Activated CD4-positive, alpha-beta T cell treated with anti-CD3 and anti-CD28 coated beads, Interleukin-2, Interleukin-4, amounts not matched to agents 100 ng/mL and 50 ng/mL, durations not matched to agents 16 hours and 8 hours (primary cell): ENCODE data around the gene SLC10A6.

ENCODE experiments used
- DNase-seq: peaks from one replicate; pipeline ENCODE4 v3.0.0-alpha.2; 2020; ENCODE audit warnings: low spot score

Gene SLC10A6

DNA sequence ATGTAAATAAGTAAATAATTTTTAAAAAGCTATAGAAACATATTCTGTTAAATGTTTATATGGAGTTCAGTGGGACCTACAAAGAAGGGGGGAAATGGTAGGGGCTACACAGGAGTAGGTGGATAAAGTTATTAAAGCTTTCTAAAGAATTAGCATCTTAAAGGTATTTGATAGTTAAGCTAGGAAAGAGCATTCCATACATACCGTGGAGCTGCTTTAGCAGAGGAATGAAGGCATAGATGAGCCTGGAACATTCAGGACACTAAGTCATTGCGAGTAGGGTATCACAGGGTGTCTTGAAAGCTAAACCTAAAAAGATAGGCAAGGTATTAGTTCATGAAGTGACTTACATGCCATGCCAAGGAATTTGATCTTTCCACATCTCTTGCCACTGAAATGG, 60.4 kb downstream of the SLC10A6 start:
- no peak for DNase-seq

DNA sequence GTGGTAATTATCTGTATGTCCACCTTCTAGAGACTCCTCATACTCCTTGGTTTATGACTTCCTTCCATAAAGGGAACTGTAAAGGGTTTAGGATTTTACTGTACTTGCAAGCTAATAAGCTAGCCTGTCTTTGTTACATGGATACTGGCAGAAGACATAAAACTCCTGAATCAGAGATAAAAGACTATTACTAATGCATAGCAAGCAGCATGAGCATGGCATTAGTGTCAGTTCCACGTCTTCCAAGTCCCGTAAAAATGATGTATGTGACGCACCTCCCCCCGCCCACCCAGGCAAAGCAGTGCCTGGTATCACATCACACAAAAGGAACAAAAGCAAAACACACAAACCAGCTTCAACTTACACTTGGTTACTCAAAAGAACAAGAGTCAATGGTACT, 71.0 kb downstream of the SLC10A6 start:
- no peak for DNase-seq

DNA sequence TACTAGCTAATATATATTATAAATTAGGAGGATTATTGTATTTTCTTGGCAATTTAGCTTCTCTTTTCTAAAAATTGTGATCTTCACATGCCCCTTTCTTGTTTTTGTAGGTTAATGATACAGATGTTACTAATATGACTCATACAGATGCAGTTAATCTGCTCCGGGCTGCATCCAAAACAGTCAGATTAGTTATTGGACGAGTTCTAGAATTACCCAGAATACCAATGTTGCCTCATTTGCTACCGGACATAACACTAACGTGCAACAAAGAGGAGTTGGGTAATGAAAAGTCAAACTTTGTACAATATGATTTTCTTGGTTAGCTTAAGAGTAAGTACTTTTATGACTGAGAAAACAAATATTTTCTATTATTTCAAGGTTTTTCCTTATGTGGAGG, 74.1 kb downstream of the SLC10A6 start:
- no peak for DNase-seq
